ENCODE data around the gene KCNH1. TPM values are rescaled to one million over a fixed set of nuclear protein-coding genes. Genes with fewer than 3 reads are reported as not detected.
A peak's percentile ranks its signal among the peaks of the same experiment; 100 is the strongest.

The KCNH1 gene
- total RNA-seq, 1 donor from 2014 or later, result 10.1 TPM

GRCh38 chr1:211129776-211130175, 4.2 kb downstream of the KCNH1 start:
- TF ChIP-seq CTCF (conservative IDR thresholded peaks at IDR 0.05; ENCODE audit: low read depth, low read length), result no peak
- DNase-seq (ENCODE audit: low read depth), result no peak
- no peak overlapping the region for H3K4me3 ChIP-seq (ENCODE audit: low read depth, low read length)

GRCh38 chr1:211127166-211127565, 6.8 kb downstream of the KCNH1 start:
- DNase-seq (ENCODE audit: low read depth), result no peak
- H3K4me3 ChIP-seq (ENCODE audit: low read depth, low read length), result no peak overlapping the region
- TF ChIP-seq CTCF (conservative IDR thresholded peaks at IDR 0.05; ENCODE audit: low read depth, low read length), result no peak

DNA sequence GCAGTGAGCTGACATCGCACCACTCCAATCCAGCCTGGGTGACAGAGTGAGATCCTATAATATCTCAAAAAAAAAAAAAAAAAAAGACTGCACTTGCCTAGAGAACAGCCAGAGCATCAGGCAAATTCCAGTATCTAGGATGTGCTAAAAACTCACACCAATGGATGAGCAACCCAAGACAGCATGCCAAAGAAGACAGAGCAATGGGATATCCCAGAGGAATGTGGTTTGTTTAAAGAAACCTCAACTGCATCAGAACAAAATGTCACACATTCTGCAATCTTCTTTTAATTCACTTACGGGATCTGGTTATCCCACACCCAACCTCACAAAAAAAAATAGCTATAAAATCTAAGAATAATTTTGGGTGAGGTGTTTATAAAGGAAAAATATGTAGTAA, 7.3 kb downstream of the KCNH1 start:
- no peak for TF ChIP-seq CTCF (conservative IDR thresholded peaks at IDR 0.05; ENCODE audit: low read depth, low read length)
- no peak overlapping the region for H3K4me3 ChIP-seq (ENCODE audit: low read depth, low read length)
- DNase-seq (ENCODE audit: low read depth), result no peak

DNA sequence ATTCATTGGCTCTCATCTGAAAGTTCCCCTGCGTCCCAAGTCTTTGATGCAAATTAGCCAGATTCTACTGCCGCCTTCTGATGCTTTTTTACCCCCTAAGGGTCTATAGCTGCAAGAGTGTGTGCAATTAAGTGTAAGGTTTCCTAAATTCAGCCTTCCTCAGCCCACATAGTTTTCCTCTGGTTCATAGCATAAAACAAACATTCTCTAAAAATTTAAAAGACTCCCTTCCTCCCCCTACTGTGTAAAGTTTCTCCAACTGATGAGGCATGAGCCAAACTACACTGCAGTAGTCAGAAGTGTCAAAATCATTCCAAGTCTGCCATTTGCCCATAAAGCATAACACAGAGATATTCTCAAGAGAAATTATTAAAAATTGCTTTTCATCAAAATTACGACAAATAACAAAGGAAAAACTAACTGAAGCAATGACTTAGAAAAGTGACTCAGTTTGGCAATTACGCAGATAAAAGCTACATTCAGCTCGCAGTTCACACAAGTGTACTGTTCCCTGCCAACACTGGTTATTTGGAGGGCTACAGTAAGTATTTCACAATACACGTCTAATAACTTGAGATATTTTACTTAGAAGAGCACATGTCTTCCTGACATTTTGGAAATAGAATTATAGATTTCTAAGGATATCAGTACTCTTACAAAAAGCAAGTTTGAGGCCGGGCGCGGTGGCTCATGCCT, 15.4 kb downstream of the KCNH1 start:
- H3K4me3 ChIP-seq (ENCODE audit: low read depth, low read length), result no peak overlapping the region
- TF ChIP-seq CTCF (conservative IDR thresholded peaks at IDR 0.05; ENCODE audit: low read depth, low read length), result peak; percentile 5
- no peak for DNase-seq (ENCODE audit: low read depth)

- no peak for DNase-seq (ENCODE audit: low read depth)
- H3K4me3 ChIP-seq (ENCODE audit: low read depth, low read length), result no peak overlapping the region
- TF ChIP-seq CTCF (conservative IDR thresholded peaks at IDR 0.05; ENCODE audit: low read depth, low read length), result no peak
These were observed 19.5 kb downstream of the KCNH1 start for GRCh38 chr1:211114446-211114845.

DNA sequence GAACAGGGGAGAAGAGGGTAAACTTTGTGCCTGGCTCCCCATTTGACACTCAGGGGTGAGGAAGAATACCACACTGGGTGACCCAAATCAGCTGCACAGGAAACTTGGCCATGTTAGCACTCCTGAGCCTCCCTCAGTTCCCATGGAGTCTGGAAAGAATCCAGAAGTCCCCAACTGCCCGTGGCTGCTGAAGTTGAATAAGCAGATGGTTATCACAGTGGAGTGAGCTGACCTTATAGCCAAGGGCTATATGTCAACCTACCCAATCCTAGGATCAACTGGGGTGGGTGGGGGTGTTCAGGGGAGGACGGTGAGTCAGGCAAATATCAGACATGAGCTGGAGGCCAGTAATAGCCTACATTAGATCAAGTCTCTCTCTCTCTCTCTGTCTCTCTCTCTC, 20.4 kb downstream of the KCNH1 start:
- H3K4me3 ChIP-seq (ENCODE audit: low read depth, low read length), result no peak overlapping the region
- TF ChIP-seq CTCF (conservative IDR thresholded peaks at IDR 0.05; ENCODE audit: low read depth, low read length), result no peak
- no peak for DNase-seq (ENCODE audit: low read depth)

GRCh38 chr1:211111351-211111750, 22.6 kb downstream of the KCNH1 start:
- TF ChIP-seq CTCF (conservative IDR thresholded peaks at IDR 0.05; ENCODE audit: low read depth, low read length), result no peak
- no peak overlapping the region for H3K4me3 ChIP-seq (ENCODE audit: low read depth, low read length)
- no peak for DNase-seq (ENCODE audit: low read depth)

Measured in epithelial cell of proximal tubule (primary cell).